Pulmonary artery endothelial cell (primary cell): ENCODE data around the gene ZNF142. TPM values are rescaled to one million over a fixed set of nuclear protein-coding genes. Genes with fewer than 3 reads are reported as not detected.

Experiments used
- total RNA-seq: library from RNA; depleted of rRNA; stranded (reverse); fragments of >200 nt; gene quantifications from 2 replicates; pipeline ENCODE4 v1.2.3, GENCODE V29; 2014

ZNF142 gene
- total RNA-seq, 1 donor from 2014 or later, result 7.5 TPM

Other genes starting within 250 kb of the ZNF142 start
- not detected in 2 replicates for gene VIL1, start 240.5 kb downstream of the ZNF142 start, total RNA-seq
- gene USP37, start 91.3 kb downstream of the ZNF142 start, total RNA-seq, result 7.9 and 11.8 TPM in 2 replicates
- 49.5 and 64.3 TPM in 2 replicates for gene CNOT9, start 90.8 kb downstream of the ZNF142 start, total RNA-seq
- 1.6 and 3.0 TPM in 2 replicates for gene PLCD4, start 51.7 kb downstream of the ZNF142 start, total RNA-seq
- gene BCS1L, start 60 bp upstream of the ZNF142 start, total RNA-seq, result 33.9 and 57.8 TPM in 2 replicates
- gene RNF25, start 12.4 kb upstream of the ZNF142 start, total RNA-seq, result 31.6 and 43.2 TPM in 2 replicates
- 11.5 and 15.8 TPM in 2 replicates for gene STK36, start 12.5 kb upstream of the ZNF142 start, total RNA-seq
- 6.4 and 10.0 TPM in 2 replicates for gene TTLL4, start 51.2 kb upstream of the ZNF142 start, total RNA-seq
- 10.5 and 10.9 TPM in 2 replicates for gene CYP27A1, start 122.5 kb upstream of the ZNF142 start, total RNA-seq
- gene PRKAG3, start 172.2 kb upstream of the ZNF142 start, total RNA-seq, result not detected in 2 replicates
- not detected in 2 replicates for gene WNT6, start 200.2 kb upstream of the ZNF142 start, total RNA-seq
- not detected in 2 replicates for gene WNT10A, start 221.2 kb upstream of the ZNF142 start, total RNA-seq